ENCODE data around the gene ASAP2.

The ASAP2 gene

GRCh38 chr2:9278439-9278838, 71.8 kb downstream of the ASAP2 start:
- Histone ChIP-seq H3K9ac (ENCODE audit: low read length in 2 of 2) (no peak overlapping the region), H3K36me3 (ENCODE audit: control insufficient read depth in 2 of 2, insufficient read depth in 2 of 2, low read length in 2 of 2) (peaks cover 0 to 17% of the 10 kb centered on the region in 2 donors), H3K9me3 (ENCODE audit: control insufficient read depth in 2 of 2, low read length in 2 of 2) (no peaks in the 10 kb centered on the region), H3K27ac (ENCODE audit: low read length) (no peak overlapping the region), H3K27me3 (ENCODE audit: control insufficient read depth in 1 of 2, insufficient read depth in 2 of 2, low read length in 2 of 2) (no peaks in the 10 kb centered on the region), H3K4me1 (ENCODE audit: control insufficient read depth, insufficient read depth, low read length) (peaks cover 8% of the 10 kb centered on the region), H3K4me3 (ENCODE audit: low read length in 2 of 2) (no peak overlapping the region)

DNA sequence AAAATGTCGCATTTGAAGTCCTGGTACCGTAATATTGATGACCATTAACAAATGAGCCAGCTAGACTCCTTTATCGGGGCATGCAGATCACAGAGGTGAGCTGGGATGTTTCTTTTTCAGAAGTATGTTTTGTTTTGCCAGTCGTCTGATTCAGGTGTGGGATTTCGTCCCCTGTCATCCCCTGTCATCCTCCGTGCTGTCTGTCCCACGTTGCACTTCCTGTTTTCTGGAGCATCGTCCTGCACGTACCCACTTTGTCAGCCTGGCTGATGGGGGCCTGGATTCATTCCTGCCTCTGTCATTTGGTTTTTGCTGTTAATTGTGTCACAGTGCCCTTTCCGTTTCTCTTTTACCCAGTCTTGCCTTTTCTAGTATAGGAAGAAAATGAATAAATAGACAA, 72.8 kb downstream of the ASAP2 start:
- H3K27me3 ChIP-seq (ENCODE audit: control insufficient read depth in 1 of 2, insufficient read depth in 2 of 2, low read length in 2 of 2): no peaks in the 10 kb centered on the region
- H3K4me3 ChIP-seq (ENCODE audit: low read length in 2 of 2): no peak overlapping the region
- no peak overlapping the region for H3K27ac ChIP-seq (ENCODE audit: low read length)
- H3K36me3 ChIP-seq (ENCODE audit: control insufficient read depth in 2 of 2, insufficient read depth in 2 of 2, low read length in 2 of 2): peaks cover 0 to 17% of the 10 kb centered on the region in 2 donors
- H3K4me1 ChIP-seq (ENCODE audit: control insufficient read depth, insufficient read depth, low read length): peaks cover 8% of the 10 kb centered on the region
- no peaks in the 10 kb centered on the region for H3K9me3 ChIP-seq (ENCODE audit: control insufficient read depth in 2 of 2, low read length in 2 of 2)
- H3K9ac ChIP-seq (ENCODE audit: low read length in 2 of 2): no peak overlapping the region

GRCh38 chr2:9280224-9280623, 73.6 kb downstream of the ASAP2 start:
- H3K9ac ChIP-seq (ENCODE audit: low read length in 2 of 2): no peak overlapping the region
- H3K4me3 ChIP-seq (ENCODE audit: low read length in 2 of 2): no peak overlapping the region
- H3K4me1 ChIP-seq (ENCODE audit: control insufficient read depth, insufficient read depth, low read length): peaks cover 11% of the 10 kb centered on the region
- no peaks in the 10 kb centered on the region for H3K9me3 ChIP-seq (ENCODE audit: control insufficient read depth in 2 of 2, low read length in 2 of 2)
- peaks cover 0 to 17% of the 10 kb centered on the region in 2 donors for H3K36me3 ChIP-seq (ENCODE audit: control insufficient read depth in 2 of 2, insufficient read depth in 2 of 2, low read length in 2 of 2)
- H3K27me3 ChIP-seq (ENCODE audit: control insufficient read depth in 1 of 2, insufficient read depth in 2 of 2, low read length in 2 of 2): no peaks in the 10 kb centered on the region
- no peak overlapping the region for H3K27ac ChIP-seq (ENCODE audit: low read length)

DNA sequence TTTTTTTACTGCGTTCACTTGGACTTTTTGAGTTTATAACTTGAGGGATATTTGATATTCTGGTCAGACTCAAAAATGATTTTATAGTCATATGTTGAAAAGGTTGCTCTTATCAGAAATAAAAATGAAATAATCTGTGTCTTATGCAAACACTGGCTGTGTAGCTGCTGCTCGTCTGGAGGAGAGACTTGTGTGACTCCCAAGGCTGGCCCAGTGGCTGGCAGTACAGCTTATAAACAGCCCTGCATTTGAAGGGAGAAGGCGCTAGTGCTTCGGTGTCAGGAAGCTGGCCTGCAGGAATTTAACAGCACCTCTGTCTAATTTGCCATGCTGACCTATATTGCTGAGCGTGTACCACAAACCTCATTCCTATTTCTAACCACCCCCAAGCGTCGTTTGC, 74.5 kb downstream of the ASAP2 start:
- H3K36me3 ChIP-seq (ENCODE audit: control insufficient read depth in 2 of 2, insufficient read depth in 2 of 2, low read length in 2 of 2): peaks cover 0 to 17% of the 10 kb centered on the region in 2 donors
- H3K27ac ChIP-seq (ENCODE audit: low read length): no peak overlapping the region
- H3K4me3 ChIP-seq (ENCODE audit: low read length in 2 of 2): no peak overlapping the region
- no peaks in the 10 kb centered on the region for H3K27me3 ChIP-seq (ENCODE audit: control insufficient read depth in 1 of 2, insufficient read depth in 2 of 2, low read length in 2 of 2)
- no peak overlapping the region for H3K9ac ChIP-seq (ENCODE audit: low read length in 2 of 2)
- H3K9me3 ChIP-seq (ENCODE audit: control insufficient read depth in 2 of 2, low read length in 2 of 2): no peaks in the 10 kb centered on the region
- H3K4me1 ChIP-seq (ENCODE audit: control insufficient read depth, insufficient read depth, low read length): peaks cover 9% of the 10 kb centered on the region

GRCh38 chr2:9282128-9283112, 75.8 kb downstream of the ASAP2 start:
- H3K27ac ChIP-seq (ENCODE audit: low read length): no peak overlapping the region

DNA sequence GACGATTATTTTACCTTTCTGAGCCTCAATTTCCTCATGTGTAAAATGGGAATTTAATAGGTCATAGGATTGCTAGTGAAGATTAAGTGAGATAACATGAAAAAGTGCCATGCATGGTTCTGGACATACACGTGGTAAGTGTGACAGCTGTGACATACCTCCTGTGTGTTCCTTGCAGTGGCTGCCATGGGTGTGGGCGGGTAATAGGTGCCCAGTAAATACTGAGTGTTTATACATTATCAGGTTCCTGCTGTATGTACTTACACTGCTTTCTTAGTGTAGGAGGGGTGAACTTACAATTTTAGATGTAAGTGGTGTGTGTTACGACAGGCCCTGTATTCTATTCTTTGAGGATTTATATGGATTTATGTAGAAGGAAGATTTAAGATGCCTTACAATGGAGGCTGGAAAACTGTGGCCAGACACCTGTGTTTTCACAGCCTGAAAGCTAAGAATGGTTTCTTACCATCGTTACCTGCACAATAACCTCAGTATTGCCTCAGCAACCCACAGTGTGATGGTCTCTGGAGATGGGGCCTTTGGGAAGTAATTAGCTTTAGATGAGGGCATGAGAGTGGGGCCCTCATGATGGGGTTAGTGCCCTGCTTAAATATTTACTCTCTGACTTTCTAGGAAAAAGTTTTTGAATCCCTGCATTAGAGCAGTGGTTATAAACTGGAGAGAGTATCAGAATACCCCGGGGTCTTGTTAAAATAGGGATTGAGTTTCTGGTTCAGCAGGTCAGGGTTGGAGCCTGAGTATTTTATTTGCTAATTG, 78.1 kb downstream of the ASAP2 start:
- Histone ChIP-seq H3K9me3 (ENCODE audit: control insufficient read depth in 2 of 2, low read length in 2 of 2) (no peaks in the 10 kb centered on the region), H3K36me3 (ENCODE audit: control insufficient read depth in 2 of 2, insufficient read depth in 2 of 2, low read length in 2 of 2) (peaks cover 0 to 13% of the 10 kb centered on the region in 2 donors), H3K4me3 (ENCODE audit: low read length in 2 of 2) (no peak overlapping the region), H3K4me1 (ENCODE audit: control insufficient read depth, insufficient read depth, low read length) (peaks cover 8% of the 10 kb centered on the region), H3K9ac (ENCODE audit: low read length in 2 of 2) (no peak overlapping the region), H3K27ac (ENCODE audit: low read length) (no peak overlapping the region), H3K27me3 (ENCODE audit: control insufficient read depth in 1 of 2, insufficient read depth in 2 of 2, low read length in 2 of 2) (no peaks in the 10 kb centered on the region)

More at GRCh38 chr2:9282128-9283112, 75.8 kb downstream of the ASAP2 start:
- H3K4me1 ChIP-seq (ENCODE audit: control insufficient read depth, insufficient read depth, low read length): peaks cover 8% of the 10 kb centered on the region
- no peak overlapping the region for H3K4me3 ChIP-seq (ENCODE audit: low read length in 2 of 2)
- H3K27me3 ChIP-seq (ENCODE audit: control insufficient read depth in 1 of 2, insufficient read depth in 2 of 2, low read length in 2 of 2): no peaks in the 10 kb centered on the region
- H3K9ac ChIP-seq (ENCODE audit: low read length in 2 of 2): no peak overlapping the region
- H3K36me3 ChIP-seq (ENCODE audit: control insufficient read depth in 2 of 2, insufficient read depth in 2 of 2, low read length in 2 of 2): peaks cover 0 to 17% of the 10 kb centered on the region in 2 donors
- H3K9me3 ChIP-seq (ENCODE audit: control insufficient read depth in 2 of 2, low read length in 2 of 2): no peaks in the 10 kb centered on the region

DNA sequence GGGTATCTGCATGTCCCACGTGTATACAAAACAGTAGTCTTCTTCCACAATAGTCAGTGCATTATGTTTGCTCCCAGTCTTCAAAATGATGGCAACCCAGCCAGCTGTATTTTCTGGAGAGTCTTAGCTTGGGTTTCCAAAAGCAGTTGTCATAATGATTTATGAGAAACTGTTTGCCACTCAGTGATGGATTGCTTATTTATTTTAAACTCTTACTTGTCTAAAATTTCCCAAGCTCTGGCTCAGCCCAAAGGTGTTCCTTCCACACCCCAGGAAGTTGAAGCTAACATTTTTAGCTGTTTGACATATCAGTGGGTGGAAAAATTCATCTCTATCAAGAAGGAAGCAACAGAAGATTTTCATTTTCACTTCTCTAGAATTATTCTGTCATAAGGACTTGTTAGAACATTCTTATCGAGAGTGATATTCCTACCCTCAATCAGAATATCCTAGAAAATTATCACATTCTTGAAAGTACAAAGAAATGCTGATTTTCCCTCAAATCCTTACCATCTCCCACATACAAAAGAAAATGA, 78.8 kb downstream of the ASAP2 start:
- H3K9ac ChIP-seq (ENCODE audit: low read length in 2 of 2): no peak overlapping the region
- peaks cover 0 to 10% of the 10 kb centered on the region in 2 donors for H3K36me3 ChIP-seq (ENCODE audit: control insufficient read depth in 2 of 2, insufficient read depth in 2 of 2, low read length in 2 of 2)
- H3K4me3 ChIP-seq (ENCODE audit: low read length in 2 of 2): no peak overlapping the region
- H3K27ac ChIP-seq (ENCODE audit: low read length): no peak overlapping the region
- H3K4me1 ChIP-seq (ENCODE audit: control insufficient read depth, insufficient read depth, low read length): peaks cover 10% of the 10 kb centered on the region
- no peaks in the 10 kb centered on the region for H3K9me3 ChIP-seq (ENCODE audit: control insufficient read depth in 2 of 2, low read length in 2 of 2)
- no peaks in the 10 kb centered on the region for H3K27me3 ChIP-seq (ENCODE audit: control insufficient read depth in 1 of 2, insufficient read depth in 2 of 2, low read length in 2 of 2)

GRCh38 chr2:9285921-9286320, 79.3 kb downstream of the ASAP2 start:
- Histone ChIP-seq H3K9me3 (ENCODE audit: control insufficient read depth in 2 of 2, low read length in 2 of 2) (no peaks in the 10 kb centered on the region), H3K4me1 (ENCODE audit: control insufficient read depth, insufficient read depth, low read length) (peaks cover 12% of the 10 kb centered on the region), H3K9ac (ENCODE audit: low read length in 2 of 2) (no peak overlapping the region), H3K4me3 (ENCODE audit: low read length in 2 of 2) (no peak overlapping the region), H3K27ac (ENCODE audit: low read length) (no peak overlapping the region), H3K36me3 (ENCODE audit: control insufficient read depth in 2 of 2, insufficient read depth in 2 of 2, low read length in 2 of 2) (peaks cover 0 to 6% of the 10 kb centered on the region in 2 donors), H3K27me3 (ENCODE audit: control insufficient read depth in 1 of 2, insufficient read depth in 2 of 2, low read length in 2 of 2) (no peaks in the 10 kb centered on the region)

DNA sequence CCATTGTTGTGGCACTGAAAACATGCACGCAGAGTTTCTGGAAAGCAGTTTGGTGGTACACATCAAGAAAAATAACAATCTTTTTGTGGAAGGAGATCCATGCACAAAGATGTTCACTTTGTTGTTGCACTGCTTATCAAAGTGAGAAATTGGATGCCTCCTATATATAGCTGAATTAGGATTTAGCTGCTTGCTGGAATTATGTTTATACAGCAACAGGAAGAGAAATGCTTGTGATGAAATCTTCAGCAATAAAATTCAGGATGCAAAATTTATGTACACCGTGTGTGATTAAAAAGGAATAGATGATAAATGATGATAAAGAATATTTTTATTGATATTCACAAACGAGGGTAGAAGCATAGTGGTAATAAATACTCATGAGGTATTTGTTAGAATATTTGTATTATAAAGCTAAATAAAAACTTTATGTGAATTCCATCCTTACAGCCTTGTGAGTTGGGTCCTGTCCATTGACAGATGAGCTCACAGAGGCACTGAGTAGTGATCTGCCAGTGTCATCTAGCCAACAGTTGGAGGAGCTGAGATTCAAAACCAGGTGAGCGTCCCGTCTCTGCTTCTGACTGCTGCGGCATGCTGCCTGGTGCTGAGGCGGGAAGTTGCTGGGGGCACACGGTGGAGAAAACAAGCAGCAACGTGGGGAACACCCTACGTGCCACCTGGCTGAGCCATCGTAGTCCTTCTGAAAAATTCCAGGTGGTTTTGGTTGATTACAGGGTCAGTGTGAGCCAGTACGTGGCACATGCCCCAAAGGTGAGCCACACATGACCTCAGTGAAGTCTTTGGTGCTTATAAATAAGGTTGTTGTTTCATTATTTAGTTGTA, 80.2 kb downstream of the ASAP2 start:
- Histone ChIP-seq H3K4me3 (ENCODE audit: low read length in 2 of 2) (no peak overlapping the region), H3K4me1 (ENCODE audit: control insufficient read depth, insufficient read depth, low read length) (peaks cover 12% of the 10 kb centered on the region), H3K9ac (ENCODE audit: low read length in 2 of 2) (no peak overlapping the region), H3K27me3 (ENCODE audit: control insufficient read depth in 1 of 2, insufficient read depth in 2 of 2, low read length in 2 of 2) (no peaks in the 10 kb centered on the region), H3K27ac (ENCODE audit: low read length) (no peak overlapping the region), H3K36me3 (ENCODE audit: control insufficient read depth in 2 of 2, insufficient read depth in 2 of 2, low read length in 2 of 2) (peaks cover 0 to 2% of the 10 kb centered on the region in 2 donors), H3K9me3 (ENCODE audit: control insufficient read depth in 2 of 2, low read length in 2 of 2) (no peaks in the 10 kb centered on the region)

All from stomach smooth muscle (tissue), 2 donors.